Esophagus muscularis mucosa (tissue), 4 donors: Measurements from ENCODE around the gene CYGB. TPM values are rescaled to one million over a fixed set of nuclear protein-coding genes. Genes with fewer than 3 reads are reported as not detected.
"Not testable (repeated sequence)": the region's sequence is repeated elsewhere in the genome, so short reads cannot be mapped to it uniquely, and the experiment has no call there.

Source experiments
- DNase-seq: peaks from one replicate; pipeline ENCODE4 v3.0.0-alpha.2; 2017; ENCODE audit errors: extremely low spot score
- H3K27ac ChIP-seq, 4 donors: fragments of 200-600 bp; sonication (generic); replicated peaks in 1 of 4; 1 replicate in 3 of 4; 2 replicates in 1 of 4; pipeline ENCODE4 v1.5.1; 2016 to 2019; ENCODE audit warnings: mild to moderate bottlenecking in 1 of 4
- H3K27me3 ChIP-seq, 4 donors: fragments of 200-600 bp; sonication (generic); one replicate each; pipeline versions ENCODE4 v1.5.1 to v1.6.0; 2016 to 2019
- H3K36me3 ChIP-seq, 4 donors: fragments of 200-600 bp; sonication (generic); one replicate each; pipeline ENCODE4 v1.5.1; 2016 to 2019
- H3K4me1 ChIP-seq, 4 donors: fragments of 200-600 bp; sonication (generic); one replicate each; pipeline ENCODE4 v1.5.1; 2016 to 2019
- H3K4me3 ChIP-seq, 4 donors: fragments of 200-600 bp; sonication (generic); 1 replicate in 2 of 4; 2 replicates in 2 of 4; pipeline ENCODE4 v1.5.1; 2016 to 2019; ENCODE audit warnings: mild to moderate bottlenecking in 4 of 4, moderate library complexity in 1 of 4
- H3K9me3 ChIP-seq, 4 donors: fragments of 200-600 bp; sonication (generic); 1 replicate in 3 of 4; 2 replicates in 1 of 4; pipeline ENCODE4 v1.5.1; 2016 to 2019
- CTCF ChIP-seq, 3 experiments: fragments of 200-600 bp in 2 of 3; fragments of 450-650 bp in 1 of 3; sonication (generic) in 2 of 3; IDR thresholded peaks; one replicate each; pipeline ENCODE4 v1.5.1; 2017 to 2019; ENCODE audit warnings: antibody characterized with exemption in 3 of 3, mild to moderate bottlenecking in 2 of 3, moderate library complexity in 1 of 3
- EP300 ChIP-seq: sonication (generic); formaldehyde crosslinking; IDR thresholded peaks from one replicate; pipeline ENCODE4 v1.6.1; 2017; ENCODE audit warnings: antibody characterized with exemption
- POLR2A ChIP-seq: fragments of 450-650 bp; IDR thresholded peaks from one replicate; pipeline ENCODE4 v1.6.1; 2017; ENCODE audit warnings: antibody characterized with exemption, moderate library complexity, mild to moderate bottlenecking, low read depth
- POLR2AphosphoS5 ChIP-seq, 2 donors: sonication (generic); formaldehyde crosslinking; IDR thresholded peaks; one replicate each; pipeline ENCODE4 v1.6.1; 2017; ENCODE audit warnings: antibody characterized with exemption in 2 of 2
- WGBS: methylation state at CpG from one replicate; pipeline ENCODE4 v1.1.5; 2018; 5-methylcytosine and 5-hydroxymethylcytosine counted together
- intact Hi-C: fragments of 100-400 bp; cut with DNase I; formaldehyde crosslinking; loops from one replicate; pipeline ENCODE4 v1.15.1; 2023
- total RNA-seq, 4 donors: library from RNA; depleted of rRNA; stranded (reverse); fragments of >200 nt; gene quantifications; one replicate each; pipeline versions ENCODE4 v1.1.0 to v1.2.1, GENCODE V29; 2016

Gene CYGB
- total RNA-seq, 4 donors from 2014 or later, result 10.8 to 23.5 (median 20.7) TPM

DNA sequence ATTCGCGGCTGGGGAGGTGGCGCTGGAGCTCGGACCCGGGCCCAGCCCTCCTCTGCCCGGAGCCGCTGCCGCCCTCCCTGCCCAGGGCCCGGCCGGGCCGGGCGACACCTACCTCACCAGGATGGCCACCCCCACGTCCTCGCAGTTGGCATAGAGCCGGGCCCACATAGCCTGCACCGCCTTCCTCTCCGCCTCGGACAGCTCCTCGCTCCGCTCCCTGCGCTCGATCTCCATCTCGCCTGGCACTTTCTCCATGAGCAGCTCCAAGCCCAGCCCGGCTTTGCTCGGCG is 276 bp downstream of the CYGB start:
- intact Hi-C loops, result no loop called here
- Histone ChIP-seq H3K4me1 (peaks cover 25 to 72% (median 58%) of the 10 kb centered on the region in 4 donors), H3K27ac (peak overlapping the region; percentile 74 to 84 (median 78)), H3K4me3 (peak overlapping the region; percentile 55 to 61 (median 56)), H3K27me3 (peaks cover 5 to 53% (median 14%) of the 10 kb centered on the region in 4 donors), H3K9me3 (no peaks in the 10 kb centered on the region), H3K36me3 (no peaks in the 10 kb centered on the region)
- TF ChIP-seq POLR2AphosphoS5 (IDR thresholded peaks at IDR 0.05) (no peak), CTCF (IDR thresholded peaks at IDR 0.05) (no peak), POLR2A (no peak), EP300 (no peak)
- no peak for DNase-seq
- WGBS, result 4% methylated on average over 22 of the region's 26 CpGs

- intact Hi-C loops, result no loop called here
- TF ChIP-seq POLR2AphosphoS5 (IDR thresholded peaks at IDR 0.05) (no peak), POLR2A (no peak), EP300 (no peak), CTCF (IDR thresholded peaks at IDR 0.05) (no peak)
- Histone ChIP-seq H3K9me3 (no peaks in the 10 kb centered on the region), H3K27me3 (peaks cover 5 to 53% (median 14%) of the 10 kb centered on the region in 4 donors), H3K4me1 (peaks cover 25 to 72% (median 61%) of the 10 kb centered on the region in 4 donors), H3K36me3 (no peaks in the 10 kb centered on the region), H3K27ac (peak overlapping the region; percentile 74 to 84 (median 78)), H3K4me3 (peak overlapping the region; percentile 55 to 61 (median 56))
- WGBS, result 71% methylated on average over 17 of the region's 25 CpGs
- no peak for DNase-seq
These were observed 810 bp downstream of the CYGB start for GRCh38 chr17:76536511-76537287.

DNA sequence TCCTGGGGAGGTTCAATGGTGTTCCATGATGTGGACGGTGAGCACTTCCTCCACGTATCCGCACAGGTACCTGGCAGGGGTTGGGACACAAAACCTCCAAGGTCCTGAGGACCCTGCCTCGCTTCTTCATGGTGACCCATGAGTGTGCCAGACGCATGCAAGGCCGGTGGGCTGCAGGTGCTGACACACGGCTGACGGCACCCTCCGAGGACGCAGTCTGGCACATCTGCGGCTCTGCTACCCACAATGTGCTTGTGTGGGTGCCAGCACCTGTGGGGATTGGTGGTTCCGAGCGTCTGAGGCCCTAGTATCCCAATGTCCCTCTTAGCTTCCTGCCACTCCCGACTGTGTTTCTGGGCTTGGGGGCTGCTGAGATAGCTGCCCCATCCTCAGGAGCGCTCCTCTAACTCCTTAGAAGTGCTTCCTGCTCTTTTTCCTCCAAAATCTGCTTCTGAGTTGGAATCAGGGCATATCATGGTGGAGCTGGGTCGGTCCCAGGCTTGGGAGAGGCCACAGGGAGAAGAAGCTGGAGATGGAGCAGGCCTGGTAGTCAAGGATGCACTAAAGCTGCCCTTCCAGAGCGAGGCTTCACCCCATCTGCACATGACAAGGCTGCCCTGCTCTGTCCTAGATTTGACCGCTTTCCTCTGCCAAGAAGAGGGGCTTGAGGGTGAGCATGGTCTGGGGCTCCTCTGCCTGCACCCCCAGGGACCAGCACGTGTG is 1.6 kb downstream of the CYGB start:
- peak overlapping the region; percentile 74 to 84 (median 78) for H3K27ac ChIP-seq
- WGBS, result 86% methylated on average over 9 of the region's 19 CpGs
- peaks cover 5 to 61% (median 14%) of the 10 kb centered on the region in 4 donors for H3K27me3 ChIP-seq
- intact Hi-C loops, result no loop called here
- peaks cover 25 to 72% (median 62%) of the 10 kb centered on the region in 4 donors for H3K4me1 ChIP-seq
- no peaks in the 10 kb centered on the region for H3K9me3 ChIP-seq
- peak overlapping the region; percentile 55 to 61 (median 56) for H3K4me3 ChIP-seq
- peaks cover 0 to 3% (median 0%) of the 10 kb centered on the region in 4 donors for H3K36me3 ChIP-seq
- DNase-seq, result no peak
- TF ChIP-seq POLR2A, result no peak
- TF ChIP-seq CTCF (IDR thresholded peaks at IDR 0.05), result no peak
- TF ChIP-seq POLR2AphosphoS5 (IDR thresholded peaks at IDR 0.05), result no peak
- TF ChIP-seq EP300, result no peak

- no peaks in the 10 kb centered on the region for H3K9me3 ChIP-seq
- no peak for TF ChIP-seq POLR2A
- TF ChIP-seq POLR2AphosphoS5 (IDR thresholded peaks at IDR 0.05), result no peak
- TF ChIP-seq EP300, result no peak
- intact Hi-C loops, result no loop called here
- H3K4me1 ChIP-seq, result peaks cover 27 to 72% (median 62%) of the 10 kb centered on the region in 4 donors
- no peak for DNase-seq
- H3K27ac ChIP-seq, result peak overlapping the region; percentile 18 to 84 (median 53)
- H3K36me3 ChIP-seq, result peaks cover 0 to 3% (median 0%) of the 10 kb centered on the region in 4 donors
- H3K4me3 ChIP-seq, result no peak overlapping the region
- WGBS, result 79% methylated on average over 7 of the region's 7 CpGs
- peaks cover 5 to 65% (median 14%) of the 10 kb centered on the region in 4 donors for H3K27me3 ChIP-seq
These were observed 2.4 kb downstream of the CYGB start for GRCh38 chr17:76534831-76535732.

- H3K4me3 ChIP-seq, H3K36me3 ChIP-seq, DNase-seq, intact Hi-C loops, H3K27ac ChIP-seq, H3K9me3 ChIP-seq: not testable (repeated sequence)
- 96% methylated on average over 9 of the region's 9 CpGs for WGBS
- peaks cover 38 to 74% (median 65%) of the 10 kb centered on the region in 4 donors for H3K4me1 ChIP-seq
- peaks cover 4 to 60% (median 13%) of the 10 kb centered on the region in 4 donors for H3K27me3 ChIP-seq
These were observed 3.7 kb downstream of the CYGB start for GRCh38 chr17:76533640-76534359.
